ENCODE measurements around the gene ARMC5.
"Not testable (repeated sequence)": the region's sequence is repeated elsewhere in the genome, so short reads cannot be mapped to it uniquely, and the experiment has no call there.

ARMC5 gene

DNA sequence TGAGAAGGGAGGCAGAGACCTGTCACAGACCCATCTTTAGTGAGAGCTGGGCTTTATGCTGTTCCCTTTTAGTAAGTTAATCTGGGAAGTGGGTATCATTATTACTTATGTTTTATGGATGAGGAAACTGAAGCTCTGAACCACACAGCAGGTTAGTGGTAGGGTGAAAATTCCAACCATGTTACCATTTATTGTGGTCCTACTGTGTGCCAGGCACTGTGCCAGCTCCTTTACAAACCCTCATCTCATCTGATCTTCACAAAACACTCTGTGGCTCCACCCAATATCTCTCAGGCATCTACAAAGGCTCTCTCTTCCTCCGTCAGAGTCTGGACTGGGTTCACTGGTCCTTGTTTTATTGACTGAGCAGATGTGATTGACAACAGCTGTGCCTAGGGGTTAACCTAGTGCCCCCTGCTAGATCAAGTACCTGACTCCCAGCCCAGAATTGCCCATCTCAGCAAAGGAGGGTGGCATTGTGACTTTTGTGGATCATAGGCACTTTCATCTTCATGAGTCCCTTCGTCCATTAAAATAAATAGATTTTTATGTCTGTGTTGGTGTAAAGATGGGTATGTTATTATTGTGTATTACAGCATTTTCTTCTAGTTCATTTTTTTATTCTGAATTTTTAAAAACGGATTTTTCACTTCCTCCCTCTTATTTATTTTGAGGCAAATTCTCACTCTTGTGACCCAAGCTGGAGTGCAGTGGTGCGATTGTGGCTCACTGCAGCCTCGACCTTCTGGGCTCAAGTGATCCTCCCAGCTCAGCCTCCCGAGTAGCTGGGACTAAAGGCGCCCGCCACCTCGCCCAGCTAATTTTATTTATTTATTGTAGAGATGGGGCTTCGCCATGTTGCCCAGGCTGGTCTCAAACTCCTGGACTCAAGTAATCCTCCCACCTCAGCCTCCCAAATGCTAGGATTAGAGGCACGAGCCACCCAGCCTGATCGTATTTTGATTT lies 15.8 kb downstream of the ARMC5 start:
- Mint-ChIP-seq H3K9me3 (no peaks in the 10 kb centered on the region), H3K4me3 (no peak overlapping the region), H3K27ac (no peak overlapping the region), H3K4me1 (ENCODE audit: low read depth) (peaks cover 20% of the 10 kb centered on the region), H3K36me3 (ENCODE audit: low read depth) (no peaks in the 10 kb centered on the region), H3K27me3 (ENCODE audit: low read depth) (peaks cover 62% of the 10 kb centered on the region)

DNA sequence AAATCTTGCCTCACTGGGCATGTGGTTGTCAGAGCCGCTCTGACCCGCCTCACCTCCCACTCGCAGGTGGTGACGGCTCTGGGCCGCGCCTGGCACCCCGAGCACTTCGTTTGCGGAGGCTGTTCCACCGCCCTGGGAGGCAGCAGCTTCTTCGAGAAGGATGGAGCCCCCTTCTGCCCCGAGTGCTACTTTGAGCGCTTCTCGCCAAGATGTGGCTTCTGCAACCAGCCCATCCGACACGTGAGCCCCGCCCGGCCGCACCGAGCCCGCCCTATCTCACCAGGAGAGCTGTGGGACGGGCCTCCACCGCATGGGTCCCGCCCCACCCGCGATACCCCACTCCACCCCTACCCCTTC lies 16.6 kb downstream of the ARMC5 start:
- Mint-ChIP-seq H3K27ac (peak overlapping the region; percentile 41), H3K27me3 (ENCODE audit: low read depth) (peaks cover 62% of the 10 kb centered on the region), H3K36me3 (ENCODE audit: low read depth) (no peaks in the 10 kb centered on the region), H3K4me1 (ENCODE audit: low read depth) (peaks cover 20% of the 10 kb centered on the region), H3K4me3 (peak overlapping the region; percentile 78), H3K9me3 (no peaks in the 10 kb centered on the region)

DNA sequence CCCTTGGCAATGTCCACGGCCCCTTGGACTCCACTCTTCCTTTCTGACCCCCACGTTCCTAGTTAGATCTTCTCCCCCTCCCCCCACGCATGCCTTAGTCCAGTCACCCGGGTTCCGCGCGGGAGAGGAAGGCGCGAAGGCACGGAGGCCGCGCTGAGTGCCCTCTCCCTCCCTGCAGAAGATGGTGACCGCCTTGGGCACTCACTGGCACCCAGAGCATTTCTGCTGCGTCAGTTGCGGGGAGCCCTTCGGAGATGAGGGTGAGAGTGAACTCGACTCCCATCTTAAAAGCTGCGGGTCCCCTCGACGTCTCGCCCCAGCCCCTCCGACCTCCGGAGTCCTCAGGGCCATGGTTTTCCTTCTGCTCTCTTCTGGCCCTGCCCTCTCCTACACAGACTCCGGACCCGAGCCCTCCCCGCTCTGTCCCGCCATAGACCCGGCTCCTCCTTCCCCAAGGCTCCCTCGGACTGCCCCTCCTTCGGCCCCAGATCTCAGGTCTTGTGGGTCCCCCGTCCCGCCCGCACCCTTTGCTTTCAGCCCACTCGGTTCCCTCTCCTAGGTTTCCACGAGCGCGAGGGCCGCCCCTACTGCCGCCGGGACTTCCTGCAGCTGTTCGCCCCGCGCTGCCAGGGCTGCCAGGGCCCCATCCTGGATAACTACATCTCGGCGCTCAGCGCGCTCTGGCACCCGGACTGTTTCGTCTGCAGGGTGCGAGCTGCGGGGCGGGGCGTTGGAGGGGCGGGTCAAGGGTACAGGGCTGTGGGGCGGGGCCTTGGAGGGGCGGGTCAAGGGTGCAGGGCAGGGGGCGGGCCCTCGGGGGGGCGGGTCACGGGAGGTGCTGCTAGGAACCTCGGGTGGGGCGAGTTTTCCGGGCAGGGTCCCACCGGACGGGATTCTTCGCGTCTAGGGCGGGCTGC lies 17.3 kb downstream of the ARMC5 start:
- peak overlapping the region; percentile 78 for H3K4me3 Mint-ChIP-seq
- H3K4me1 Mint-ChIP-seq (ENCODE audit: low read depth): peaks cover 17% of the 10 kb centered on the region
- H3K27me3 Mint-ChIP-seq (ENCODE audit: low read depth): peaks cover 56% of the 10 kb centered on the region
- H3K27ac Mint-ChIP-seq: peak overlapping the region; percentile 41
- no peaks in the 10 kb centered on the region for H3K9me3 Mint-ChIP-seq
- H3K36me3 Mint-ChIP-seq (ENCODE audit: low read depth): no peaks in the 10 kb centered on the region

DNA sequence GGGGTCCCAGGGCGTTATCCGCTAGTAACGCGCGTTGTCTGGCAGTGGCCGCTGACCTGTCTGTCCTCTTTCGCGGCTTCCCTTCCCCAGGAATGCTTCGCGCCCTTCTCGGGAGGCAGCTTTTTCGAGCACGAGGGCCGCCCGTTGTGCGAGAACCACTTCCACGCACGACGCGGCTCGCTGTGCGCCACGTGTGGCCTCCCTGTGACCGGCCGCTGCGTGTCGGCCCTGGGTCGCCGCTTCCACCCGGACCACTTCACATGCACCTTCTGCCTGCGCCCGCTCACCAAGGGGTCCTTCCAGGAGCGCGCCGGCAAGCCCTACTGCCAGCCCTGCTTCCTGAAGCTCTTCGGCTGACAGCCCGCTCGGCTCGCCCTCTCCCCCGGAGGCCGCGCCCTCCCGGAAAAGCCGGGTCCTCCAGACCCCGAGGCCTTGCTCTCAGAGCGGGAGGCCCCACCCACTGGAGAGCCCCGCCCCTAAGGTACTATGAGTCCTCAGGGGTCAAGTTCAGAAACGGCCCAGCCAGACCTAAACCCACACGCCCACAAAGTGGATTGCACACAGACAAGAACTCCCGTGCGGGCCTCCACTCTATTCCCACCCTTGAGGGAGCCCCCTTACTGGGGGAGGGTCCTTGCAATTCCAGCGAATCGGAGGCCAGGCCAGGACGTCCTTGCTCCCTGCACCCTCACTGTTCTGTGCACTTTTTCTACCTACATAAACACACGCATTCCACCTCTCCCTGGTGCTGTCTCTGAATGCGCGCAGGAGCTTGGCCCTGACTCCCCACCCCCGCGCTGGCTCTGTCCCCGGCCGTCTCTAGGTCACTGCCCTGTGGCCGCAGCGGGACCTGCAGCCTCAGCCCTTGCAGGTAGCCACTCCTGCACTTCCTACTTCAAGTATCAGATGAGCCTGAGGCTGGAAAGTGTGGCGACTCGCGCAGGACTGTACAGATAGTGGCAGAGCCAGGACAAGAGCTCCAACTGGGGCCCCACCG lies 18.2 kb downstream of the ARMC5 start:
- Mint-ChIP-seq H3K27ac (peak overlapping the region; percentile 15), H3K9me3 (no peaks in the 10 kb centered on the region), H3K4me3 (peak overlapping the region; percentile 69), H3K27me3 (ENCODE audit: low read depth) (peaks cover 55% of the 10 kb centered on the region), H3K36me3 (ENCODE audit: low read depth) (no peaks in the 10 kb centered on the region), H3K4me1 (ENCODE audit: low read depth) (peaks cover 15% of the 10 kb centered on the region)

DNA sequence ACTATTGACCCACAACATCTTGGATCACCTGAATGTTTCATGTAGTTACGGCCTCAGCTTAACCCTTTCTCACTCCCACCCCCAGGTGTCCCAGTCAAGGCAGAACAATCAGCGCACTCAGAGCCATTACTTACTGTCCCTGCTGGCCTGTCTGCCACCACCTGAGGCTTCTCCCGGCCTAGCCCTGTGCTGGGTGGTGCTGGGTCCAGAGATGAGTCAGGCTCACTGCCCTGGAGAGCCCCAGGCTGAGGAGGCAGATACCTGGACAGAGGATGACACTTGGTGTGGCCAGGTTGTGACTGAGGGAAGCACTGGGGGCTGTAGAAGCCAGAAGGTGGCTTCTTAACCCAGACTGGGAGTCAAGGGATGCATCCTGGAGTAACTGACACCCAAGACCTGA lies 19.7 kb downstream of the ARMC5 start:
- H3K27me3 Mint-ChIP-seq (ENCODE audit: low read depth): peaks cover 44% of the 10 kb centered on the region
- no peaks in the 10 kb centered on the region for H3K36me3 Mint-ChIP-seq (ENCODE audit: low read depth)
- peaks cover 14% of the 10 kb centered on the region for H3K4me1 Mint-ChIP-seq (ENCODE audit: low read depth)
- H3K27ac Mint-ChIP-seq: no peak overlapping the region
- H3K9me3 Mint-ChIP-seq: no peaks in the 10 kb centered on the region
- no peak overlapping the region for H3K4me3 Mint-ChIP-seq

DNA sequence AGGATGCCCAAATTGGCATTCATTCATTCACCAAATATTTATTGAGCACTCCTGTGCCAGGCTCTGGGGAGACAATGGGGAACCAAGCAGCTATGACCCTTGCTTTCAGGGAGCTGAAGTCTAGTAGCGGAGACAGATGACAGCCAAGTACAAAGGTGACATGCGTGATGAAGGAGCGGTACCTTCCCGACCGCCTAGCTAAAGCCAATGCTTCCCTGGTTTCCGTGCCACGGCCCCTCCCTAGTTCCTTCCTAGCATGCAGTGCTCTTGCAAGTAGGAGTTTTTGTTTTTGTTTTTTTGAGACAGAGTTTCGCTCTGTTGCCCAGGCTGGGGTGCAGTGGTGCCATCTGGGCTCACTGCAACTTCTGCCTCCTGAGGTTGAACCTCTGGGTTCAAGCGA lies 20.4 kb downstream of the ARMC5 start:
- no peaks in the 10 kb centered on the region for H3K9me3 Mint-ChIP-seq
- H3K4me1 Mint-ChIP-seq (ENCODE audit: low read depth): peaks cover 14% of the 10 kb centered on the region
- no peak overlapping the region for H3K4me3 Mint-ChIP-seq
- no peaks in the 10 kb centered on the region for H3K36me3 Mint-ChIP-seq (ENCODE audit: low read depth)
- H3K27me3 Mint-ChIP-seq (ENCODE audit: low read depth): peaks cover 36% of the 10 kb centered on the region
- no peak overlapping the region for H3K27ac Mint-ChIP-seq

DNA sequence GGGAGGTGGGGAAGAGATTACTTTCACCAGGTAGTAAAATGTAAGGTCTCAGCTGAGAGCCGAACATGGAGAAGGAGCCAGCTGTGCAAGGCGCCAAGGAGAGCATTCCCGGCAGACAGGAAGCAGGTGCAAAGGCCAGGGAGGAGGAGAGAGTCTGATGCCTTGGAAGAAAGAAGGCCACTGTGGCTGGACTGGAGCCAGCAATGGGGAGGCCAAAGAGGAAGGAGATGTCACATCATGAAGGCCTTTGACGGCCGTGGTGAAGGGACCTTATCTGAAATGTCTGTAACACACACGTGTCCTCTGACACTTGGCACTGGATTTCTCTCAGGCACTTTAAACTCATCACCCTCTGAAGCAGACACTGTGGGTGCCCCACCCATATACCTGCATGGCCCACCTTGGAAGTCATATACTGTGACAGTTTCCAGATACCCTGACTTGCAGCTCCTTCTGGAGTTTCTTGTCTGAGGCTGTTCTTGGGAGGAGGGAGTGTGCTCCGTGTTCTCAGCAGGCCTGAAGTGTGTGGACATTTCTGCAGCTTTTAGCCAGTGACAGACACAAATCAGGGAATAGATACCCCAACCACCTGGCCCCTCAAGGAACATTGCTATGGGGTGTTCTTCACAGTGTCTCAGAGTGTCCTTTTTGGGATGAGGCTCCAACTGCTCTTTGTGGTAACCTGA lies 21.7 kb downstream of the ARMC5 start:
- Mint-ChIP-seq H3K27me3 (ENCODE audit: low read depth) (peaks cover 35% of the 10 kb centered on the region), H3K36me3 (ENCODE audit: low read depth) (no peaks in the 10 kb centered on the region), H3K9me3 (no peaks in the 10 kb centered on the region), H3K4me3 (no peak overlapping the region), H3K27ac (no peak overlapping the region), H3K4me1 (ENCODE audit: low read depth) (peaks cover 14% of the 10 kb centered on the region)

DNA sequence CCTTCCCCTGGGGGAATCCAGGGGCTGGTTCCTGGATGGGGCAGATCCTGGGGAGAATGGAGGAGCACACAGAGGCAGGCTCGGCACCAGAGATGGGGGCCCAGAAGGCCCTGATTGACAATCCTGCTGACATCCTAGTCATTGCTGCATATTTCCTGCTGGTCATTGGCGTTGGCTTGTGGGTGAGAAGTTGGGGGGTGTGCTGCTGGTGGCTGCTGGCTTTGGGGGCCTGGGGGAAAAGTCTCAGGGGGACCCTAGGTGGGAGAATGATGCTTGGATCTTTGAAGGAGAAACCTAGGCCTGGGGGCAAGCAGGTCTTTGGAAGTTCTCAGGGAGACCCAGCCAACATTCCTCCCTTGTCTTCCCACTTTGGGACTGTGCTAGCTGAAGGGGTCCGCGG lies 23.8 kb downstream of the ARMC5 start, which contains the start of gene SLC5A2:
Gene SLC5A2, plus strand, starts transcription at position 43 of the 400 bp plus-strand sequence. Its CDS starts 14 bp downstream, at position 57.
- H3K9me3 Mint-ChIP-seq: no peaks in the 10 kb centered on the region
- no peaks in the 10 kb centered on the region for H3K36me3 Mint-ChIP-seq (ENCODE audit: low read depth)
- no peak within 1 kb of the TSS for H3K4me3 Mint-ChIP-seq
- peaks cover 8% of the 10 kb centered on the region for H3K4me1 Mint-ChIP-seq (ENCODE audit: low read depth)
- no peak within 1 kb of the TSS for H3K27ac Mint-ChIP-seq
- H3K27me3 Mint-ChIP-seq (ENCODE audit: low read depth): peaks cover 29% of the 10 kb centered on the region

DNA sequence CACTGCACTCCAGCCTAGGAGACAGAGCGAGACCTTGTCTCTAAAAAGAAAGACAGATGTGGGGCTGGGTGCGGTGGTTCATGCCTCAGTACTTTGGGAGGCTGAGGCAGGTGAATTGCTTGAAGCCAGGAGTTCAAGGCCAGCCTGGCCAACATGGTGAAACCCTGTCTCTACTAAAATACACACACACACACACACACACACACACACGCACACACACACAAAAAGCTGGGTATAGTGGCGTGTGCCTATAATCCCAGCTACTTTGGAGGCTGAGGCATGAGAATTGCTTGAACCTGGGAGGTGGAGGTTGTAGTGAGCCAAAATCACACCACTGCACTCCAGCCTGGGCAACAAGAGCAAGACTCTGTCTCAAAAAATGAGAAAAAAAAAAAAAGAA lies 24.7 kb downstream of the ARMC5 start:
- not testable (repeated sequence) for H3K27ac Mint-ChIP-seq; H3K4me3 Mint-ChIP-seq; H3K4me1 Mint-ChIP-seq (ENCODE audit: low read depth); H3K36me3 Mint-ChIP-seq (ENCODE audit: low read depth); H3K9me3 Mint-ChIP-seq
- H3K27me3 Mint-ChIP-seq (ENCODE audit: low read depth): peaks cover 24% of the 10 kb centered on the region

DNA sequence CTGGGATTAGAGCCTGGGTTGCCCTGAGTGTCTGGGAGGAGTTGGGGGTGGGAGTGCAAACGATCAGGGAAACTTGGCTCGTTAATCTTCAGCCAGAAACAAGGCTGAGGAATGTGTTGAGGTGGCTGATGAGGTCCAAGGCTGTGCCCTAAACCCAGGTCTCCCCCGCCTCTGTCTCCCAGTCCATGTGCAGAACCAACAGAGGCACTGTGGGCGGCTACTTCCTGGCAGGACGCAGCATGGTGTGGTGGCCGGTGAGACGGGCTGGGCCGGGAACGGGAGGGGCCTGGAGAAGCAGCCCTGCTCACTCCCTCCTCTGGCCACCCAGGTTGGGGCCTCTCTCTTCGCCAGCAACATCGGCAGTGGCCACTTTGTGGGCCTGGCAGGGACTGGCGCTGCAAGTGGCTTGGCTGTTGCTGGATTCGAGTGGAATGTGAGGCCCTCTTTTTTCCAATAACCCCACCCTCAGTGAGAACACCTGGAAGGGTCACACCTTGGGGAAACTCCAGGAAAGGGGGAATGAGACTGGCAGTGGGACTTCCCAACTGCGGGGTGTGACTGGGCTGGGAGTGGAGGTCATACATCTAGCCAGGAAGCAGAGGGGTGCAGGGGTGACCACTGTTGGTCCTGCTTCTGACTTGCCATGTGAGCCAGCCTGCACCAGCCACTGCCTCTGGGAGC lies 25.3 kb downstream of the ARMC5 start:
- Mint-ChIP-seq H3K36me3 (ENCODE audit: low read depth) (peaks cover 2% of the 10 kb centered on the region), H3K4me3 (no peak overlapping the region), H3K9me3 (no peaks in the 10 kb centered on the region), H3K27me3 (ENCODE audit: low read depth) (peaks cover 23% of the 10 kb centered on the region), H3K27ac (no peak overlapping the region), H3K4me1 (ENCODE audit: low read depth) (peaks cover 6% of the 10 kb centered on the region)

DNA sequence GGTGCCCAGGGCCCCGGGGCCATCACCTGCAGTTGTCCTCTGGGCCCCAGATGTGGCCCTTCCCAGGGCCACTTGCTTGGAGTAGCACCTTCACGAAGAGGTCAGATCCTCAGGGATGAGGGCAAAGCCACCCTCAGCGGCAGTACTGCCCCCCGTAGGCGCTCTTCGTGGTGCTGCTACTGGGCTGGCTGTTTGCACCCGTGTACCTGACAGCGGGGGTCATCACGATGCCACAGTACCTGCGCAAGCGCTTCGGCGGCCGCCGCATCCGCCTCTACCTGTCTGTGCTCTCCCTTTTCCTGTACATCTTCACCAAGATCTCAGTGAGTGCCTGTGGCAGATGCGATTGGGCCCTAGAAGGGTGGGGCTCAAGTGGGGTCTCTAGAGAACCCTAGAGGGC lies 26.3 kb downstream of the ARMC5 start:
- Mint-ChIP-seq H3K4me3 (no peak overlapping the region), H3K4me1 (ENCODE audit: low read depth) (peaks cover 6% of the 10 kb centered on the region), H3K27ac (no peak overlapping the region), H3K9me3 (no peaks in the 10 kb centered on the region), H3K36me3 (ENCODE audit: low read depth) (peaks cover 4% of the 10 kb centered on the region), H3K27me3 (ENCODE audit: low read depth) (peaks cover 21% of the 10 kb centered on the region)

DNA sequence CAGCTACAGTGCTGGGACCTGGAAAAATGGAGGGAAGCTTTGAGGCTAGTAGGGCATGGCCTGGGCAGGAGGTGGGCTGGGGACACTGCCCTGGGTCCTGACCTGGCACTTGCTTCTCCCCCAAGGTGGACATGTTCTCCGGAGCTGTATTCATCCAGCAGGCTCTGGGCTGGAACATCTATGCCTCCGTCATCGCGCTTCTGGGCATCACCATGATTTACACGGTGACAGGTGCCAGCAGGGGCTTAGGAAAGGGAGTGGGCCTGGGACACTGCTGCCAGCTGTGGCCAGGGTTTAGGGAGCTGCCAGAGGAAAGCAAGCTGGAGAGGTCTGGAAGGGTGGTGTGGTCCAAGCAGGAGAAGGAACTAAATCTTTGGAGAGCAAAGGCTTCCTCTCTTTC lies 26.7 kb downstream of the ARMC5 start:
- Mint-ChIP-seq H3K27ac (no peak overlapping the region), H3K36me3 (ENCODE audit: low read depth) (peaks cover 8% of the 10 kb centered on the region), H3K4me3 (peak overlapping the region; percentile 53), H3K9me3 (no peaks in the 10 kb centered on the region), H3K27me3 (ENCODE audit: low read depth) (peaks cover 17% of the 10 kb centered on the region), H3K4me1 (ENCODE audit: low read depth) (peaks cover 6% of the 10 kb centered on the region)

All from T-helper 1 cell treated with Interleukin-12 subunit alpha and Interleukin-12 subunit beta and Interleukin-4 antibody, amounts not matched to agents 30 μg/mL and 1 μg/mL, for 36 hours (primary cell).